ENCODE results near the gene CRELD1.
A peak's percentile ranks its signal among the peaks of the same experiment; 100 is the strongest.
"Not testable (repeated sequence)": the region's sequence is repeated elsewhere in the genome, so short reads cannot be mapped to it uniquely, and the experiment has no call there.

CRELD1 gene

DNA sequence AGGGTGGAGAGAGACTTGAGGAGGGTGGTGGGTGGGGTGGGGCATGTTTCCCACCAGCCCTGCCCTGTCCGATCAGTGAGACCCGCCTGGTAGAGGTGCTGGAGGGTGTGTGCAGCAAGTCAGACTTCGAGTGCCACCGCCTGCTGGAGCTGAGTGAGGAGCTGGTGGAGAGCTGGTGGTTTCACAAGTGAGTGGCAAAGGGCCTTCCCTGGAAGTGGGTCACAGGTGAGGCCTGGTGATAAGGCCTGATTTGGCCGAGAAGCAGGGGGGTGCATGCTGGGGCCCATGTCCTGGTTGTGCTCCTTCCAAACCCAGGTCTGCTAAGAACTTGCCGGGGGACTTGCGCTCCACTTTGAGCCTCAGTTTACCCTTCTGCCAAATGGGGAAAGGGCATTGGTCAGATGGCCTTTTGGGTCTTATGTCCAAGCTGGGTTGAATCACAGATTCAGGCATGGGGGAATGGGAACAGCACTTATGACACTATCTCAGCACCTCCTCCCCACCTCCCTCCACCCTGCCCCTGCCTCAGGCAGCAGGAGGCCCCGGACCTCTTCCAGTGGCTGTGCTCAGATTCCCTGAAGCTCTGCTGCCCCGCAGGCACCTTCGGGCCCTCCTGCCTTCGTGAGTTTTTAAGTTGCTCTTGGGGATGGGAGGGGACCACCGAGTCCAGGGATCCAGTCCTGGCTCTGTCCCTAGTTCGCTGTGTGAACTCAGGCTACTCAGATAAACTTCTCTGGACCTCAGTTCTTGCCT, 4.0 kb downstream of the CRELD1 start:
- H3K4me1 Mint-ChIP-seq (ENCODE audit: low read depth) = peaks cover 23% of the 10 kb centered on the region
- H3K36me3 Mint-ChIP-seq (ENCODE audit: low read depth) = peaks cover 15% of the 10 kb centered on the region
- no peaks in the 10 kb centered on the region for H3K9me3 Mint-ChIP-seq
- no peak overlapping the region for H3K27ac Mint-ChIP-seq
- H3K27me3 Mint-ChIP-seq (ENCODE audit: low read depth) = no peaks in the 10 kb centered on the region
- H3K4me3 Mint-ChIP-seq = no peak overlapping the region

- Mint-ChIP-seq H3K27me3 (ENCODE audit: low read depth) (no peaks in the 10 kb centered on the region), H3K4me1 (ENCODE audit: low read depth) (peaks cover 22% of the 10 kb centered on the region), H3K9me3 (no peaks in the 10 kb centered on the region), H3K36me3 (ENCODE audit: low read depth) (peaks cover 15% of the 10 kb centered on the region), H3K27ac (no peak overlapping the region), H3K4me3 (no peak overlapping the region)
Measured at GRCh38 chr3:9938966-9939365, 5.3 kb downstream of the CRELD1 start.

- peaks cover 16% of the 10 kb centered on the region for H3K36me3 Mint-ChIP-seq (ENCODE audit: low read depth)
- H3K27me3 Mint-ChIP-seq (ENCODE audit: low read depth); H3K4me3 Mint-ChIP-seq: not testable (repeated sequence)
Measured at GRCh38 chr3:9939906-9940305, 6.3 kb downstream of the CRELD1 start.

GRCh38 chr3:9940746-9941145, 7.1 kb downstream of the CRELD1 start:
- Mint-ChIP-seq H3K9me3 (no peaks in the 10 kb centered on the region), H3K4me1 (ENCODE audit: low read depth) (peaks cover 13% of the 10 kb centered on the region), H3K4me3 (no peak overlapping the region), H3K27me3 (ENCODE audit: low read depth) (no peaks in the 10 kb centered on the region), H3K27ac (no peak overlapping the region), H3K36me3 (ENCODE audit: low read depth) (peaks cover 13% of the 10 kb centered on the region)

More at GRCh38 chr3:9939906-9940305, 6.3 kb downstream of the CRELD1 start:
- peaks cover 16% of the 10 kb centered on the region for H3K4me1 Mint-ChIP-seq (ENCODE audit: low read depth)
- H3K27ac Mint-ChIP-seq, H3K9me3 Mint-ChIP-seq: not testable (repeated sequence)

GRCh38 chr3:9942164-9942563, 8.5 kb downstream of the CRELD1 start:
- no peak overlapping the region for H3K27ac Mint-ChIP-seq
- H3K4me3 Mint-ChIP-seq = no peak overlapping the region
- no peaks in the 10 kb centered on the region for H3K27me3 Mint-ChIP-seq (ENCODE audit: low read depth)
- H3K36me3 Mint-ChIP-seq (ENCODE audit: low read depth) = peaks cover 11% of the 10 kb centered on the region
- H3K4me1 Mint-ChIP-seq (ENCODE audit: low read depth) = peaks cover 9% of the 10 kb centered on the region
- H3K9me3 Mint-ChIP-seq = no peaks in the 10 kb centered on the region

DNA sequence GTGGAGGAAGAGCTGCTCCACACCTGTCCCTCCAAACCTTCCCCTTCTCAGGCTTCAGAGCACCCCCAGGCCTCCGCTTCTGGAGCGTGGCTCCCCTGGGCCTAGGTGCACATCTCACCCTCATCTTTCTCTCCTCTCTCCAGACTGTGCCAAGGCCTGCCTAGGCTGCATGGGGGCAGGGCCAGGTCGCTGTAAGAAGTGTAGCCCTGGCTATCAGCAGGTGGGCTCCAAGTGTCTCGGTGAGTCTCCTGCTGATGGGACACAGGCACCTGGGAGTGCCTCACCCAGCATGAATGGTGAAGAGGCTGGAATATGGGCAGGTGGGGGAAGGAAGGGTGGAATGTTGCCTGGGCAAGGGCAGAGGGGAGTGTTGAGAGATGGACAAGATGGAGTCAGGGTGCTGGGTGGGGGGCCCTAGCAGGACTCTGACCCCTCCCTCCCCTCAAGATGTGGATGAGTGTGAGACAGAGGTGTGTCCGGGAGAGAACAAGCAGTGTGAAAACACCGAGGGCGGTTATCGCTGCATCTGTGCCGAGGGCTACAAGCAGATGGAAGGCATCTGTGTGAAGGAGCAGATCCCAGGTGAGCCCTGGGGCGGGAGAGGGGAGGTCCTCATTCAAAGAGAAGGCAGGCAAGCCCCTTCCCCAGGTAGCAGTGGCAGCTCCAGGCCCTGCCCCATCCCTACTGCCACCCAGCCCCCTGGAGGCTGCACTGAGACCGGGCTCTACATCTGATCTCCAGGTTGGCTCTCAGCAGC, 9.5 kb downstream of the CRELD1 start:
- no peak overlapping the region for H3K4me3 Mint-ChIP-seq
- H3K9me3 Mint-ChIP-seq = no peaks in the 10 kb centered on the region
- no peak overlapping the region for H3K27ac Mint-ChIP-seq
- peaks cover 11% of the 10 kb centered on the region for H3K36me3 Mint-ChIP-seq (ENCODE audit: low read depth)
- H3K4me1 Mint-ChIP-seq (ENCODE audit: low read depth) = peaks cover 9% of the 10 kb centered on the region
- no peaks in the 10 kb centered on the region for H3K27me3 Mint-ChIP-seq (ENCODE audit: low read depth)

- no peaks in the 10 kb centered on the region for H3K27me3 Mint-ChIP-seq (ENCODE audit: low read depth)
- no peak overlapping the region for H3K27ac Mint-ChIP-seq
- H3K36me3 Mint-ChIP-seq (ENCODE audit: low read depth) = peaks cover 11% of the 10 kb centered on the region
- no peaks in the 10 kb centered on the region for H3K9me3 Mint-ChIP-seq
- H3K4me3 Mint-ChIP-seq = no peak overlapping the region
- H3K4me1 Mint-ChIP-seq (ENCODE audit: low read depth) = peaks cover 9% of the 10 kb centered on the region
Measured at GRCh38 chr3:9944271-9944670, 10.6 kb downstream of the CRELD1 start.

- Mint-ChIP-seq H3K27me3 (ENCODE audit: low read depth) (no peaks in the 10 kb centered on the region), H3K36me3 (ENCODE audit: low read depth) (peaks cover 11% of the 10 kb centered on the region), H3K9me3 (no peaks in the 10 kb centered on the region), H3K4me1 (ENCODE audit: low read depth) (peaks cover 10% of the 10 kb centered on the region), H3K4me3 (peak overlapping the region; percentile 46), H3K27ac (peak overlapping the region; percentile 15)
Measured at GRCh38 chr3:9945358-9945757, 11.7 kb downstream of the CRELD1 start.

DNA sequence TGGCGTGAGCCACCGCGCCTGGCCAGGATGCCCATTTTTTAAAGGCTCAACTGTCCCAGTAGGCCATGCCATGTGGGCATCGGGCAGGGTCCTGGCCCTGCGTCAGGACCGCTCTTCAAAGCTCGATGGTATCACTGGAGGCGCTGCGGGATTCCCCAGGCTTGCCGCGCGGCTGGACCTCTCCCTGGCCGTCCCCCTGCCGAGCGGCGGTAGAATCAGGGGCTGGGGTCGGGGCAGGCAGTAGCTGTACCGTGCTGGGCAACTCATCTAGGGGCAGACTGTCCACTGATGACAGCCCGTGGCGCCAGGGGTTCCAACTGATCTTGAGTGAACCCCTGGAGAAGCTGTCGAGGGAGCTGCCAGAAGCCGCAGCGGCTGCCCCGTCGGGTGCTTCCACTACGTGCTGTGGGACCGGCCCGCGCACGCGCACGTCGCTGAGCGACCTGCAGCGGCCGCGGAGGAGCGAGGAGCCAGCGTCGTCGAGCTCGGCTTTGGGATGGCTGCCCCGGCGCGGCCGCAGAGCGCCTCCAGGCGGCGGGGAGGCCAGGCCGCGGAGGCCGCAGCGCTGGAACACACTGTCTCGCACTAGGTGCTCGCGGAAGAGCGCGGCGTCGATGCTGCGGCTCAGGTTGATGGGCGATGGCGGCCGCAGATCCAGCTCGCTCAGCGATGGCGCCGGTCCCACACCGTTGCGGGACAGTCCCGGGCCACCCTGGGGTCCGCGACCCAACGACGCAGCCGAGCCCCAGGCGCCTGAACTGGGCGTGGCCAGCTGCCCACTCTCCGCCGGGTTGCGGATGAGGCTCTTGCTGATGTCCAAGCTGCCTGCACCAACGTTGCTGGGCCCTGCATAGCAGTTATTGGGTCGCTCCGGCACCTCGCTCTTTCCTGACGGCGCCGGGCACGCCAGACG, 12.7 kb downstream of the CRELD1 start:
- Mint-ChIP-seq H3K4me3 (peak overlapping the region; percentile 83), H3K4me1 (ENCODE audit: low read depth) (peaks cover 19% of the 10 kb centered on the region), H3K27ac (peak overlapping the region; percentile 88), H3K36me3 (ENCODE audit: low read depth) (peaks cover 8% of the 10 kb centered on the region), H3K27me3 (ENCODE audit: low read depth) (no peaks in the 10 kb centered on the region), H3K9me3 (no peaks in the 10 kb centered on the region)

- H3K4me1 Mint-ChIP-seq (ENCODE audit: low read depth) = peaks cover 22% of the 10 kb centered on the region
- no peaks in the 10 kb centered on the region for H3K9me3 Mint-ChIP-seq
- H3K27ac Mint-ChIP-seq = no peak overlapping the region
- no peak overlapping the region for H3K4me3 Mint-ChIP-seq
- H3K36me3 Mint-ChIP-seq (ENCODE audit: low read depth) = peaks cover 7% of the 10 kb centered on the region
- no peaks in the 10 kb centered on the region for H3K27me3 Mint-ChIP-seq (ENCODE audit: low read depth)
Measured at GRCh38 chr3:9947025-9947995, 13.7 kb downstream of the CRELD1 start.

DNA sequence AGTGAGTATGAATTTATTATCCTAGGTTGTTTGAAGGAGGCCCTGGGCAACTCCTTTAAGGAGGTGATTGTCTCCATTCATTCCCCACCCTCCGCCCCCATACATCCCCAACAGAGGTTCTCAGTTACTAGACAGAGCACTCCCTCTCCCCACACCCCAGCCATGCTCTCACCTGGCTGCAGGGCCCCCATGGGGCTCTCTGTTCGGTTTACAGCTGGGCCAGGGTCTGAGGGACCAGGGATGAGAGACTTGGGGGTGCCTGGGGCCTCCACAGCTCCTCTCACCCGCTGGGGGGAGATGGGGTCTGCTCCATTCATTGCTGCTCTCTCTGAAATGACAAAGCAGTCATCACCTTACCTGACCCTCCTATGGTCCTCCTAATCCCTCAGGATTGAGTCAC, 15.0 kb downstream of the CRELD1 start:
- Mint-ChIP-seq H3K27ac (no peak overlapping the region), H3K27me3 (ENCODE audit: low read depth) (no peaks in the 10 kb centered on the region), H3K4me1 (ENCODE audit: low read depth) (peaks cover 22% of the 10 kb centered on the region), H3K4me3 (peak overlapping the region; percentile 14), H3K36me3 (ENCODE audit: low read depth) (peaks cover 6% of the 10 kb centered on the region), H3K9me3 (no peaks in the 10 kb centered on the region)

DNA sequence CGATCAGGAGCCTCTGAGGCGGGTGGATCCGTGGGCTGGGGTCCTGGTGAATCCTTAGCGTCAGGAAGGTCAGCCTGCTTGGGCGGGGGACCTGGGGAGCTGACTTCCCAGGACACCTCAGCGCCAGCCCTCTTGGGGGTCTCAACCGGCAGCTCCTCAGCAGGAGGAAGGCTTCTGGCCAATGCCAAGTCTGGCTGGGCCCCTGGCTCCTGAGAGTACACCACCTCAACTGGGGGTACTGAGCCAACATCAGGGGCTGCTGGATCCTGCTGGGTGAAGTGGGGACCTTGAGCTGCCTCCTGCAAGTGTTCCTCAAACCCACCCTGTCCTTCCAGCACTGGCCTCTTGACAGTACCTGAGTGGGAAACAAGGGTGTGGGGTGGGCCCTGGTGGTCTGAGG, 15.5 kb downstream of the CRELD1 start:
- Mint-ChIP-seq H3K4me3 (no peak overlapping the region), H3K27ac (no peak overlapping the region), H3K36me3 (ENCODE audit: low read depth) (peaks cover 4% of the 10 kb centered on the region), H3K27me3 (ENCODE audit: low read depth) (no peaks in the 10 kb centered on the region), H3K9me3 (no peaks in the 10 kb centered on the region), H3K4me1 (ENCODE audit: low read depth) (peaks cover 22% of the 10 kb centered on the region)

DNA sequence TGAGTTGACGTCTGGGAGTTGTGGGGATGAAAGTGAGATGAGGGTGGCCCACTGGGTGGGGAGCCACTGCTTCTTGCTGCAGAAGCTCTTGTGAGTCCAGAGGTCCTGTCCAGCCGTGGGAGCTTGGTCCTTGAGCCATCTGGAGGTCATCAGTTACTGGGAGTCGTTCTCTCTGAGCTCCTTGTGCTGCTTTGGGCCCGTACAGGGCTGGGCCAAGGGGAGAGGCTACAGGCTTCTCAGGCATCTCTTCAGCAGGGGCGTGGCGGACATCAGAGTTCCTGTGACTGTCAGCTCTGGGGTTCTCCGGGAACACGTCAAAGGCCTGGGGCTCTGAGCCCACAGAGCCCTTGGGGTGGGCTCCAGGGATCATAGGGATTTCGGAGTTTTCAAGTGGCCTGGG, 16.0 kb downstream of the CRELD1 start:
- Mint-ChIP-seq H3K4me3 (no peak overlapping the region), H3K9me3 (no peaks in the 10 kb centered on the region), H3K36me3 (ENCODE audit: low read depth) (peaks cover 3% of the 10 kb centered on the region), H3K27me3 (ENCODE audit: low read depth) (no peaks in the 10 kb centered on the region), H3K4me1 (ENCODE audit: low read depth) (peaks cover 22% of the 10 kb centered on the region), H3K27ac (no peak overlapping the region)

Data from T-helper 1 cell treated with Interleukin-12 subunit alpha and Interleukin-12 subunit beta and Interleukin-4 antibody, amounts not matched to agents 30 μg/mL and 1 μg/mL, for 36 hours (primary cell).